ENCODE measurements around the gene CLDN3.

GRCh38 chr7:73738220-73738611, 31.9 kb downstream of the CLDN3 start:
- TF ChIP-seq POLR2A (IDR thresholded peaks at IDR 0.05) (no peak), POLR2AphosphoS5 (IDR thresholded peaks at IDR 0.05) (no peak)
- TF ChIP-seq, protein P1, sequence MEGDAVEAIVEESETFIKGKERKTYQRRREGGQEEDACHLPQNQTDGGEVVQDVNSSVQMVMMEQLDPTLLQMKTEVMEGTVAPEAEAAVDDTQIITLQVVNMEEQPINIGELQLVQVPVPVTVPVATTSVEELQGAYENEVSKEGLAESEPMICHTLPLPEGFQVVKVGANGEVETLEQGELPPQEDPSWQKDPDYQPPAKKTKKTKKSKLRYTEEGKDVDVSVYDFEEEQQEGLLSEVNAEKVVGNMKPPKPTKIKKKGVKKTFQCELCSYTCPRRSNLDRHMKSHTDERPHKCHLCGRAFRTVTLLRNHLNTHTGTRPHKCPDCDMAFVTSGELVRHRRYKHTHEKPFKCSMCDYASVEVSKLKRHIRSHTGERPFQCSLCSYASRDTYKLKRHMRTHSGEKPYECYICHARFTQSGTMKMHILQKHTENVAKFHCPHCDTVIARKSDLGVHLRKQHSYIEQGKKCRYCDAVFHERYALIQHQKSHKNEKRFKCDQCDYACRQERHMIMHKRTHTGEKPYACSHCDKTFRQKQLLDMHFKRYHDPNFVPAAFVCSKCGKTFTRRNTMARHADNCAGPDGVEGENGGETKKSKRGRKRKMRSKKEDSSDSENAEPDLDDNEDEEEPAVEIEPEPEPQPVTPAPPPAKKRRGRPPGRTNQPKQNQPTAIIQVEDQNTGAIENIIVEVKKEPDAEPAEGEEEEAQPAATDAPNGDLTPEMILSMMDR (IDR thresholded peaks at IDR 0.05), result no peak

Data from upper lobe of left lung (tissue), 4 donors.